Coronary artery (tissue), 2 donors: ENCODE measurements around the gene NRK.
"Not testable (repeated sequence)": the region's sequence is repeated elsewhere in the genome, so short reads cannot be mapped to it uniquely, and the experiment has no call there.

ENCODE experiments used
- DNase-seq: peaks from one replicate; pipeline ENCODE4 v3.0.0-alpha.2; 2017; ENCODE audit warnings: low spot score
- H3K27ac ChIP-seq, 2 donors: fragments of 200-600 bp; sonication (generic); one replicate each; pipeline ENCODE4 v1.5.1; 2016 to 2019
- H3K4me3 ChIP-seq: fragments of 200-600 bp; sonication (generic); 2 replicates; pipeline ENCODE4 v1.5.1; 2016; ENCODE audit warnings: mild to moderate bottlenecking, moderate library complexity
- TF ChIP-seq, protein P1 (sequence below): fragments of 200-600 bp; sonication (generic); IDR thresholded peaks from one replicate; pipeline ENCODE4 v1.5.1; 2019; ENCODE audit warnings: antibody characterized with exemption

NRK gene

DNA sequence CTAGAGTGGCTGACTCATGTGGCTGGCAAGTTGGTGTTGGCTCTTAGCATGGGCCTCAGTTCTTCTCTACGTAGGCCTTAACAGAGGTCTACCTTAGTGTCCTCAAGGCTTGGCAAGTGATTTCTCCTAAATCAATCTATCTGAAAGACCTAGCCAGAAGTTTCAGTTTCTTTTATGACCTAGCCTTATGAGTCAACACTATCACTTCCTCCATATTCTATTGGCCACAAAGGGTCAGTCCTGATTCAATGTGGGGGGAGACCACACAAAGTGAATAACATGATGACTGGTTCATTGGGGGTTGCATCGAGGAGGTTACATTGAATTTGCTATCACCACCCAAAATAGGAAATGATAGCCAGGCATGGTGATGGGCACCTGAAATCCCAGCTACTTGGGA, 5.8 kb upstream of the NRK start:
- Histone ChIP-seq H3K27ac (no peak overlapping the region), H3K4me3 (no peak overlapping the region)
- DNase-seq = no peak
- TF ChIP-seq, protein P1, sequence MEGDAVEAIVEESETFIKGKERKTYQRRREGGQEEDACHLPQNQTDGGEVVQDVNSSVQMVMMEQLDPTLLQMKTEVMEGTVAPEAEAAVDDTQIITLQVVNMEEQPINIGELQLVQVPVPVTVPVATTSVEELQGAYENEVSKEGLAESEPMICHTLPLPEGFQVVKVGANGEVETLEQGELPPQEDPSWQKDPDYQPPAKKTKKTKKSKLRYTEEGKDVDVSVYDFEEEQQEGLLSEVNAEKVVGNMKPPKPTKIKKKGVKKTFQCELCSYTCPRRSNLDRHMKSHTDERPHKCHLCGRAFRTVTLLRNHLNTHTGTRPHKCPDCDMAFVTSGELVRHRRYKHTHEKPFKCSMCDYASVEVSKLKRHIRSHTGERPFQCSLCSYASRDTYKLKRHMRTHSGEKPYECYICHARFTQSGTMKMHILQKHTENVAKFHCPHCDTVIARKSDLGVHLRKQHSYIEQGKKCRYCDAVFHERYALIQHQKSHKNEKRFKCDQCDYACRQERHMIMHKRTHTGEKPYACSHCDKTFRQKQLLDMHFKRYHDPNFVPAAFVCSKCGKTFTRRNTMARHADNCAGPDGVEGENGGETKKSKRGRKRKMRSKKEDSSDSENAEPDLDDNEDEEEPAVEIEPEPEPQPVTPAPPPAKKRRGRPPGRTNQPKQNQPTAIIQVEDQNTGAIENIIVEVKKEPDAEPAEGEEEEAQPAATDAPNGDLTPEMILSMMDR = no peak

- no peak overlapping the region for H3K4me3 ChIP-seq
- TF ChIP-seq, protein P1 = no peak
- DNase-seq = no peak
- H3K27ac ChIP-seq = no peak overlapping the region
Measured at GRCh38 chrX:105820247-105820646, 2.1 kb upstream of the NRK start.

DNA sequence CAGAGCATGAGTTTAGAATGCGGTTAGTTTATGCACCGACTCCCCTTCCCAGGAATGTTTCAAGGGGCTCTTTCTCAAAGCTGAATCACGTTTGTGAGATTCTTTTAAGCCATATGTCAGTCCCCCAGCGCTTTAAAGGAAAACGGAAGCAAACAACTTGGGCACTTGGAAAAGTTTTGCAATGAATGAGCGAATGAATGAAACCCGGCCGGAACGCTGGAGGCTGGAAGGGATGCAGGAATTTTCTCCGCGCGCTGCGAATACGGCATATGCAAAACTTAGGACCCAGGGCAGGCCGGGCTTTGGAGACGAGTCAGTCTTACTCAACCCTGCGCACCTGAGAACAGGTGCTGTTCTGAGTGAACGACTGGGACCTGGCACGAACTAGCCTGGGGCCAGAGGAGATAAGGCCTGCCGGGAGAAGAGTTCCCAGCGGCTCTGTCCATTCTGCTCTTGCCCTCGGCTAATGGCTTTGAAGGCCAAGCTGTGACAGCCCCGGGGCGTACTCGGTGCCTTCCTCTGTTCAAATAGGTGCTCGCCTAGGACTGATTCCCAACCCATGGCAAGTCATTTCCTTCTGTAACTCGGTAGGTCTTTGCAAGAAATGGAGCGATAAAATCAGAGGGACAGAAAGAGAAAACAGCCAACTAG, 743 bp upstream of the NRK start:
- Histone ChIP-seq H3K4me3 (peak overlapping the region; percentile 61), H3K27ac (peak overlapping the region; percentile 55 to 71)
- TF ChIP-seq, protein P1 = no peak
- DNase-seq = no peak

GRCh38 chrX:105823092-105823455, 735 bp downstream of the NRK start:
- Histone ChIP-seq H3K27ac (peak overlapping the region; percentile 55 to 71), H3K4me3 (peak overlapping the region; percentile 61)
- no peak for DNase-seq
- TF ChIP-seq, protein P1 = no peak

- TF ChIP-seq, protein P1 = no peak
- DNase-seq = no peak
- Histone ChIP-seq H3K27ac (no peak overlapping the region), H3K4me3 (no peak overlapping the region)
Measured at GRCh38 chrX:105829011-105829410, 6.7 kb downstream of the NRK start.

GRCh38 chrX:105837232-105837631, 14.9 kb downstream of the NRK start:
- Histone ChIP-seq H3K27ac (no peak overlapping the region), H3K4me3 (no peak overlapping the region)
- DNase-seq = peak; percentile 73
- TF ChIP-seq, protein P1 = no peak

- Histone ChIP-seq H3K4me3 (no peak overlapping the region), H3K27ac (no peak overlapping the region)
- no peak for DNase-seq
- TF ChIP-seq, protein P1 = no peak
Measured at GRCh38 chrX:105845631-105846030, 23.3 kb downstream of the NRK start.

GRCh38 chrX:105850100-105850499, 27.8 kb downstream of the NRK start:
- not testable (repeated sequence) for H3K4me3 ChIP-seq, H3K27ac ChIP-seq, DNase-seq
